HCT116 (cell line): ENCODE data around the gene ELAVL2. TPM values are rescaled to one million over a fixed set of nuclear protein-coding genes. Genes with fewer than 3 reads are reported as not detected.

Source experiments
- ATAC-seq: fragments of 200-7000 bp; cut with Tn5 transposase; 2 replicates; pipeline ENCODE4 v1.9.1; 2020; ENCODE audit warnings: mild to moderate bottlenecking, moderate library complexity
- BruUV-seq: library from RNA; stranded (reverse); fragments of 400-500 nt; replicated peaks from 2 replicates; lab custom pipeline; 2021; lab: Mats Ljungman, UMichigan
- CTCF ChIA-PET: fragments of 300-600 bp; sonication (Branson Sonifier 250); formaldehyde crosslinking; loops from one replicate; lab custom pipeline; 2021; ENCODE audit warnings: antibody characterized with exemption; lab: Charles Lee
- POLR2A ChIA-PET: fragments of 300-600, 350-600 bp; sonication (Branson Sonifier 250); formaldehyde crosslinking; loops from one replicate; lab custom pipeline; 2021; ENCODE audit warnings: antibody characterized with exemption; lab: Charles Lee
- RAD21 ChIA-PET, 2 experiments: fragments of 300-600 bp; sonication (Branson Sonifier 250); formaldehyde crosslinking; loops; one replicate each; lab custom pipeline; 2023; ENCODE audit warnings: low total read pairs in 2 of 2; ENCODE audit not compliant: uncharacterized antibody in 2 of 2, unreplicated experiment in 2 of 2, low non-redundant PET in 1 of 2; lab: Charles Lee
- DNase-seq: peaks from one replicate; pipeline ENCODE4 v3.0.0-alpha.2; 2010; ENCODE audit warnings: low read depth, low spot score
- H2AFZ ChIP-seq: fragments of 200-600 bp; shearing (Covaris generic), sonication (generic); 2 replicates; pipeline ENCODE4 v1.6.1; 2017; ENCODE audit warnings: low read depth, mixed run types, mixed read lengths, antibody characterized with exemption, low read length; ENCODE audit not compliant: poor library complexity, severe bottlenecking
- H3K27ac ChIP-seq: 2 replicates; pipeline ENCODE4 v1.5.1; 2012; ENCODE audit warnings: low read depth, low read length
- H3K27me3 ChIP-seq: fragments of 200-600 bp; sonication (generic); 2 replicates; pipeline ENCODE4 v1.6.1; 2016; ENCODE audit warnings: mixed run types, low read length, mixed read lengths; ENCODE audit not compliant: insufficient read depth
- H3K36me3 ChIP-seq, 2 experiments: fragments of 200-500 bp in 1 of 2; fragments of 200-600 bp in 1 of 2; sonication (Bioruptor generic) in 1 of 2; sonication (generic) in 1 of 2; 2 replicates each; pipeline versions ENCODE4 v1.5.1 to v1.6.1; 2014 to 2016; ENCODE audit warnings: low read length in 2 of 2, inconsistent platforms in 1 of 2, mixed read lengths in 1 of 2, mixed run types in 1 of 2; ENCODE audit not compliant: insufficient read depth in 2 of 2, control insufficient read depth in 1 of 2
- H3K4me1 ChIP-seq, 2 experiments: fragments of 200-600 bp in 1 of 2; sonication (generic) in 1 of 2; 2 replicates each; pipeline versions ENCODE4 v1.5.1 to v1.6.1; 2012 to 2017; ENCODE audit warnings: low read length in 2 of 2, inconsistent platforms in 1 of 2, mild to moderate bottlenecking in 1 of 2, mixed read lengths in 1 of 2, mixed run types in 1 of 2, moderate library complexity in 1 of 2; ENCODE audit not compliant: insufficient read depth in 2 of 2, control insufficient read depth in 1 of 2
- H3K4me2 ChIP-seq: fragments of 200-600 bp; sonication (generic); 2 replicates; pipeline ENCODE4 v1.6.1; 2017; ENCODE audit warnings: mixed run types, low read length, mixed read lengths
- H3K4me3 ChIP-seq, 2 experiments: fragments of 200-600 bp in 1 of 2; sonication (generic) in 1 of 2; replicated peaks in 1 of 2; 2 replicates each; pipeline ENCODE4 v1.5.1; 2011 to 2016; ENCODE audit warnings: low read length in 2 of 2, control low read depth in 1 of 2, low read depth in 1 of 2, mild to moderate bottlenecking in 1 of 2, mixed read lengths in 1 of 2, mixed run types in 1 of 2
- H3K79me2 ChIP-seq: fragments of 200-600 bp; sonication (generic); 2 replicates; pipeline ENCODE4 v1.6.1; 2017; ENCODE audit warnings: mild to moderate bottlenecking, mixed run types, low read length, moderate library complexity, mixed read lengths; ENCODE audit not compliant: insufficient read depth
- H3K9ac ChIP-seq: fragments of 200-600 bp; sonication (generic); 2 replicates; pipeline ENCODE4 v1.6.1; 2016; ENCODE audit warnings: low read length, mixed read lengths
- H3K9me2 ChIP-seq: fragments of 200-600 bp; sonication (generic), shearing (Covaris generic); 2 replicates; pipeline ENCODE4 v1.6.1; 2017; ENCODE audit warnings: mixed run types, mild to moderate bottlenecking, moderate library complexity; ENCODE audit not compliant: insufficient read depth
- H3K9me3 ChIP-seq, 2 experiments: fragments of 200-500 bp in 1 of 2; fragments of 200-600 bp in 1 of 2; sonication (Bioruptor generic) in 1 of 2; sonication (generic) in 1 of 2; 2 replicates each; pipeline ENCODE4 v1.6.1; 2014 to 2017; ENCODE audit warnings: low read length in 2 of 2, mixed read lengths in 2 of 2, inconsistent platforms in 1 of 2, low read depth in 1 of 2, mild to moderate bottlenecking in 1 of 2, mixed run types in 1 of 2, moderate library complexity in 1 of 2; ENCODE audit not compliant: control insufficient read depth in 1 of 2, insufficient read depth in 1 of 2
- H4K20me1 ChIP-seq: fragments of 200-600 bp; sonication (generic), shearing (Covaris generic); 2 replicates; pipeline ENCODE4 v1.6.1; 2017; ENCODE audit warnings: mixed run types, mild to moderate bottlenecking, moderate library complexity; ENCODE audit not compliant: insufficient read depth
- CBX3 ChIP-seq: IDR thresholded peaks from 2 replicates; pipeline ENCODE4 v1.6.1; 2012; ENCODE audit warnings: low read depth
- CTCF ChIP-seq, 3 experiments: fragments of 200-600 bp in 1 of 3; sonication (generic) in 1 of 3; IDR thresholded peaks in 2 of 3; conservative IDR thresholded peaks in 1 of 3; 2 replicates each; pipeline ENCODE4 v1.5.1; 2012 to 2017; ENCODE audit warnings: low read depth in 2 of 3, low read length in 2 of 3, antibody characterized with exemption in 1 of 3, borderline replicate concordance in 1 of 3, control low read depth in 1 of 3, mild to moderate bottlenecking in 1 of 3, mixed read lengths in 1 of 3, mixed run types in 1 of 3, moderate library complexity in 1 of 3; ENCODE audit not compliant: insufficient read depth in 1 of 3
- EGR1 ChIP-seq: IDR thresholded peaks from 2 replicates; pipeline ENCODE4 v1.6.1; 2012; ENCODE audit warnings: low read depth
- ELF1 ChIP-seq: IDR thresholded peaks from 2 replicates; pipeline ENCODE4 v1.6.1; 2012; ENCODE audit warnings: low read depth, borderline replicate concordance
- RAD21 ChIP-seq: IDR thresholded peaks from 2 replicates; pipeline ENCODE4 v1.6.1; 2012; ENCODE audit warnings: low read depth, mild to moderate bottlenecking
- REST ChIP-seq: IDR thresholded peaks from 2 replicates; pipeline ENCODE4 v1.6.1; 2012; ENCODE audit warnings: low read depth
- SIN3A ChIP-seq: IDR thresholded peaks from 2 replicates; pipeline ENCODE4 v1.6.1; 2012; ENCODE audit warnings: low read depth
- YY1 ChIP-seq: IDR thresholded peaks from 2 replicates; pipeline ENCODE4 v1.6.1; 2011; ENCODE audit warnings: low read length, low read depth, moderate library complexity, mild to moderate bottlenecking; ENCODE audit not compliant: insufficient replicate concordance; ENCODE audit errors: extremely low read depth
- ZNF274 ChIP-seq: fragments of 200-500 bp; sonication (Bioruptor generic); IDR thresholded peaks from 2 replicates; pipeline ENCODE4 v1.6.1; 2014; ENCODE audit warnings: mild to moderate bottlenecking, low read depth, low read length, inconsistent platforms
- intact Hi-C: fragments of 100-400 bp; cut with micrococcal nuclease; formaldehyde crosslinking; loops from 2 replicates; pipeline ENCODE4 v1.10.0; 2022
- total RNA-seq: library from RNA; stranded (reverse); gene quantifications from one replicate; pipeline ENCODE4 v1.2.1, GENCODE V29; 2021; ENCODE audit not compliant: unreplicated experiment

ELAVL2 gene
- total RNA-seq, 1 experiment from 2014 or later = not detected

GRCh38 chr9:23658376-23659258 is 167.4 kb downstream of the ELAVL2 start:
- Histone ChIP-seq H3K9me2 (no peaks in the 10 kb centered on the region), H3K4me2 (no peak overlapping the region), H3K27me3 (no peaks in the 10 kb centered on the region), H3K79me2 (no peaks in the 10 kb centered on the region), H3K9ac (no peak overlapping the region), H3K9me3 (peaks cover 0 to 27% of the 10 kb centered on the region in 2 experiments; a peak in 2 of 4 replicates), H3K4me1 (no peaks in the 10 kb centered on the region), H4K20me1 (no peaks in the 10 kb centered on the region), H2AFZ (no peak overlapping the region), H3K36me3 (no peaks in the 10 kb centered on the region), H3K27ac (no peak overlapping the region), H3K4me3 (no peak overlapping the region)
- intact Hi-C loops = no loop called here
- ChIA-PET RAD21 (no interaction called here), POLR2A (interaction anchor here (0.7 kb wide), 1 partner anchor 501 kb away, joined by 4 read pairs; no protein-coding TSS in a partner anchor), CTCF (no interaction called here)
- no peak for ATAC-seq
- no TSS peak for BruUV-seq
- TF ChIP-seq CTCF (IDR thresholded peaks at IDR 0.05 in 2 of 3, conservative IDR thresholded peaks at IDR 0.05 in 1 of 3; ENCODE audit: borderline replicate concordance in 1 of 3, insufficient read depth in 1 of 3, low read depth in 2 of 3, low read length in 2 of 3) (no peak), ELF1 (no peak), EGR1 (no peak), CBX3 (no peak), SIN3A (no peak), YY1 (no peak), REST (no peak), RAD21 (no peak), ZNF274 (no peak)
- DNase-seq = no peak
